ENCODE data around the gene SEPTIN14. TPM values are rescaled to one million over a fixed set of nuclear protein-coding genes. Genes with fewer than 3 reads are reported as not detected.

SEPTIN14 gene
- not detected in 5 replicates for total RNA-seq (2022; extraction: Qiagen RNA extraction)

GRCh38 chr7:55862652-55863051 lies at the start of gene SEPTIN14:
TSS of gene SEPTIN14 (minus strand) at chr7:55862752. CDS start at chr7:55861996, 756 bp downstream.

Other genes starting within 250 kb of the SEPTIN14 start
- 0.56 to 1.1 TPM (median 0.70 TPM) in 5 replicates for gene ZNF713, start 24.7 kb upstream of the SEPTIN14 start, total RNA-seq (2022; extraction: Qiagen RNA extraction)
- gene MRPS17, start 89.1 kb upstream of the SEPTIN14 start, total RNA-seq (2022; extraction: Qiagen RNA extraction) = 24.8 to 31.1 TPM (median 29.2 TPM) in 5 replicates
- 43.7 to 52.1 TPM (median 50.9 TPM) in 5 replicates for gene NIPSNAP2, start 101.8 kb upstream of the SEPTIN14 start, total RNA-seq (2022; extraction: Qiagen RNA extraction)
- gene PSPH, start 188.7 kb upstream of the SEPTIN14 start, total RNA-seq (2022; extraction: Qiagen RNA extraction) = 21.2 to 30.1 TPM (median 22.7 TPM) in 5 replicates
- 258 to 286 TPM (median 278 TPM) in 5 replicates for gene CCT6A, start 189.0 kb upstream of the SEPTIN14 start, total RNA-seq (2022; extraction: Qiagen RNA extraction)
- gene SUMF2, start 201.5 kb upstream of the SEPTIN14 start, total RNA-seq (2022; extraction: Qiagen RNA extraction) = 110 to 136 TPM (median 111 TPM) in 5 replicates
- gene PHKG1, start 230.2 kb upstream of the SEPTIN14 start, total RNA-seq (2022; extraction: Qiagen RNA extraction) = 0.35 to 0.60 TPM (median 0.48 TPM) in 5 replicates
- gene CHCHD2, start 243.7 kb upstream of the SEPTIN14 start, total RNA-seq (2022; extraction: Qiagen RNA extraction) = 510 to 759 TPM (median 703 TPM) in 5 replicates

Data from A549 treated with Hydrocortisone at 1 μM for 4 hours (cell line).